Activated CD8-positive, alpha-beta memory T cell treated with anti-CD3 and anti-CD28 coated beads, Interleukin-2, amount 50 U/mL, for 48 hours (primary cell): Measurements from ENCODE around the gene DOCK7.
"Not testable (repeated sequence)": the region's sequence is repeated elsewhere in the genome, so short reads cannot be mapped to it uniquely, and the experiment has no call there.

Experiments
- DNase-seq: peaks from one replicate; pipeline ENCODE4 v3.0.0-alpha.2; 2020

Gene DOCK7

DNA sequence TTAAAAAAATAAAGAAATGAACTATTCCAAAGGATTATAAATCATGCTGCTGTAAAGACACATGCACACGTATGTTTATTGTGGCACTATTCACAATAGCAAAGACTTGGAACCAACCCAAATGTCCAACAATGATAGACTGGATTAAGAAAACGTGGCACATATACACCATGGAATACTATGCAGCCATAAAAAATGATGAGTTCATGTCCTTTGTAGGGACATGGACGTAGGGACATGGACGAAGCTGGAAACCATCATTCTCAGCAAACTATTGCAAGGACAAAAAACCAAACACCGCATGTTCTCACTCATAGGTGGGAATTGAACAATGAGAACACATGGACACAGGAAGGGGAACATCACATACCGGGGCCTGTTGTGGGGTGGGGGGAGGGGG is 160.8 kb downstream of the DOCK7 start:
- DNase-seq = not testable (repeated sequence)

DNA sequence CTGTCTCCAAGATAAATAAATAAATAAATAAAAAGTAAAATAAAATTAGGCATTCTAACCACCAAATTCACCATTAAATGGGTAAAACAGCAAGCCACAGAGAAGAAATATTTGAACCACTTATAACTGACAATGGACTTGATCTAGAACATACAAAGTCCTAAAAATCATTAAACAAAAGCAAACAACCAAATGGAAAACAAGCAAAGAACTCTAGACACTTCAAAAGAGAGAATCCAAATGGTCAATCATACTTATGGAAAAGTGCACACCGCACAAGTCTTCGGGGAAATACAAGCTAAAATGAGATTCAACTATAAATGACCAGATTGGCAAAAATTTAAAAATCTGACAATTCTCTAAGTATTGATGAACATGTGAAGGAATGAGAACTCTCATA is 164.3 kb downstream of the DOCK7 start:
- DNase-seq = no peak

DNA sequence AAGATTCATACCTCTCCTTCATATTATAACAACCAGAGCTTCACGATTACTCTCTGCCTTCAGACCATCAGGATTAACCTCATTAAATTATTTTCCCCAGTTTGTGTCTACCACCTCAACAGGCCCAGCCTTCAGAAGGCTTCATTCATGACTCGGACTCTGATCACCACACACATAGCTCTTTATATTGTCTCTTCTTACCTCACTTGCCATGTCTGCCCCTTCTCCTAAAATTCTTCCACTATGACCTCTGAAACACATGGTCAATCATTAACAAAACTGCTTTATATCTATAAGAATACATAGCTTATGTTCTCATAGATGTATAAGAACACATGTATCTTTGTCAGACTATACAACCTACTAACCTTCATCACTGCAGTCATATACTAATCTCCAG is 171.6 kb downstream of the DOCK7 start:
- DNase-seq = no peak

DNA sequence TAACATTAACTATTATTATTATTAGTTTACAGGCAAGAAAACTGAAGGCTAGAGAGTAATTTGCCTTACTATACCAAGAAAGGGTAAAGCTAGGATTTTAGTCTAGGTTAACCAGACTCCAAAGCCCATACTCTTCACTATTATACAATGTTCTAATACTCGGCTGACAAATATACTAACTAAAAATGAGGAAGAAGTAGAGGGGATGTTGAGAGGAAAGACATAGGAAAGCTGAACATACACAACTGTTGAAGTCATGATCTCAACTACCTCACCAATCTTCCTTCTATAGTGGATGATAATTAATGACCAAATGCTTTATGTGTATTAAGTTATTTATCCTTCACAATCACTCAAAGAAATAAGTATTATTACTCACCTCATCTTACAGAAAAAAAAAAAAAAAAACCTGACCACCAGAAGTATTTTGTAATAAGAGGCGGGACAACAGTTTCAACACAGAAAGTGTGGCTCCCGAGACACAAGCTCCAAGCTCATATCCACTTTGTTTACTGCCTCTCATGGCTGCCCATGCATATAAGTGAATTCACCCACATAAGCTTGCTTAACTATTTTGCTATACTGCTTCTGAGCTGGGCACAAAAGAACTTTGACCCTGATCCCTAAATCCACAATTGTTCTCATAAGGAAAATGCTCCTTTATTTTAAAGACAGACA is 173.3 kb downstream of the DOCK7 start:
- no peak for DNase-seq

DNA sequence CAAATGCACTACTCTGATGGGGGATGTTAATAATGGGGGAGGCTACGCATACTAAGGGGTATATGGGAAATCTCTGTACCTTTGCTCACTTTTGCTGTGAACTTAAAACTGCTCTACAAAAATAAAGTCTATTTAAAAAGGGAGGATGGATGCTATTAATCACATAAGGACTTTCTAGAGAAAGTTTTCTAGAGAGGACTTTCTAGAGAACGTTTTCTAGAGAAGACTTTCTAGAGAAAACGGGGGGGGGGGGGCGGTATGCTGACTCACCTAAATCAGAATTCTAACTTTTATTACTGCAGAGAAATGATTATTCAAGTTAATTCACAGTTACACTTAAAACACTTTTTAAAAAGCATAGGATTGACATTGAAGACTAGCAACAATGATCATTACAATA is 175.2 kb downstream of the DOCK7 start:
- no peak for DNase-seq

DNA sequence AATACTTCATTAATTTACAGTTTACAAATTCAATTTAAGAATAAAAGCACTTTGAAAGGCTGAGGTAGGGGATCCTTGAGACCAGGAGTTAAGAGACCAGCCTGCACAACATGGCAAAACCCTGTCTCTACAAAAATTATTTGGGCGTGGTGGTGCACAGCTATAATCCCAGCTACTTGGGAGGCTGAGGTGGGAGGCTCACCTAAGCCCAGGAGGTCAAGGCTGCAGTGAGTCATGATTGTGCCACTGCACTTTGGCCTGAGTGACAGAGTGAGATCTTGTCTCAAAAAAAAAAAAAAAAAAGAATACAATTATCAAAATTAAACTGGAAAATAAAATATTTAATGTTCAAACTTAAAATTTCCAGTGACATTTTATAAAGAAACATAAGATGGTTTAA is 179.2 kb downstream of the DOCK7 start:
- DNase-seq = no peak

DNA sequence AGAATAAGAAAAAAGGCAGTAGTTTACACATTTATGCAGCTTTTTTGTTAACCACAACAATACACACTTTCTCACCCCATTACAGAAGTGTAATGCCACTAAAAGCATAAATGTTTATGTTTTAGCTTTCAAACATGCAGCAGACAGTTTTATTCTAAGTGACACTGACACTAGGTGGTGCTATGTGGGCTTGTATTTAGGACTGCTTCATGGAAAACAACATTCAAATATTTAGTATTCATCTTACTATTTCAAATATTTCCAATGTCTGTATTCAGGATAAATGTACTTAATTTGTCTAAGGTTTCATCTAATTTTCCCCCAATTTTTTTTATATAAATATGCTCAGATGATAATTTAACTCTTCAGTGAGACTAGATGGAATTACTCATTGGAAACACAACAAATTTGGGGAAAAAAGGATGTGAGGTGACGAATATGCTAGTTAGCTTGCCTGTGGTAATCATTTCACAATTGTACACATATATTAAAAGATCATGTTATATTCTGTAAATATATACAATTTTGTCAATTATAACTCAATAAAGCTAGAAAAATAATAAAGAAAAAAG is 179.9 kb downstream of the DOCK7 start:
- no peak for DNase-seq

DNA sequence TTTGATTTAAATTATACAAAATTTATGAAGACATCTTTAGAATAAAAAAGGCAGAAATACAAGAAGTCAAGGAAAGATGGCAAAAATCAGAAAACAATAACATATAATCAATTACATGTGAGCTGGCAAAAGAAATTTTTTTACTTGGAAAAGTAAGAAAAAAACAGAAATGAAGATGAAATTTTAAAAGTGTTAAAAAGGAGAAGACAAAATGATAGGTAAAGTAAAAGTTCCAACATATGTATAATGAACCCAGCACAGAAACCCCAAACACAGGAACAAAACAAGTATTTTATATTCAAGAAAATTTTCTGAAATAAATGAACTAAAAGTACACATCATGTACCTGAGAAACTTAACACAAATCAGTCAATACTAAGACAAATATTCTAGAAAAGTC is 188.0 kb downstream of the DOCK7 start:
- no peak for DNase-seq

DNA sequence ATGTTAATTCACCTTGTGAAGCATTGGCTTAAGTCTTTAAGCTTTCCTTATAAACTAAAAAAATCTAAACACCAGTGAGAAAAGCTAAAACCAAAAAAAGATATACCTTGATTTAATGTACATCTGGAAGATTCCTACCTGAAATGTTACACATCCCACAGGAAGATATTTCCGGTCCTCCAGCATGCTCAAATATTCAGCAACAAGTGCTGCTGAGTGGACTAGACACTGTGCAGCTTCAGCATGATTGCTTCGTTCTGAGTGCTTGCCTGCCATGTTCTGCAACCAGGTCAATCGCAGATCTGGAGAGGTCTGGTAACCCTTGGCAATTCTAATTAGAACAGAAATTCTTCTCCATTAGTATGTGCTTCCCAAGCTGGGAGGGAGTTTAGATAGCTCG is 194.0 kb downstream of the DOCK7 start:
- DNase-seq = no peak

DNA sequence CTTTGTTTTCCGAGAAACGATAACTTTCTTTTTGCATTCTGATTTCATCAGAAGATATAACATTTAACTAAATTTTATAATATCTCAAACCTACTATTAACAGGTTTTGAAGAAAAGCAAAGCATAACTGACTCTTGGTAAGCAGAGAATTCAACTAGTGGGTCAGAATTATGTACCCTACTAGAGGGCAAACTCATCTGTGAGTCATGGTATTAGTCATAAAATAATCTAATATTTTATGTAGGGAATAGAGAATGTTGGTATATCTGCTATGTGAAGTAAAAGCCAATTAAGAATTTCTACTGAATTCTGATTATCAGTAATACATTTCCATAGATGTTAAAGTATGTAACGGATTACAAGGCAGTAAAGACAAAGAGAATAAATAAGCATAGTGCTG is 194.5 kb downstream of the DOCK7 start:
- no peak for DNase-seq

DNA sequence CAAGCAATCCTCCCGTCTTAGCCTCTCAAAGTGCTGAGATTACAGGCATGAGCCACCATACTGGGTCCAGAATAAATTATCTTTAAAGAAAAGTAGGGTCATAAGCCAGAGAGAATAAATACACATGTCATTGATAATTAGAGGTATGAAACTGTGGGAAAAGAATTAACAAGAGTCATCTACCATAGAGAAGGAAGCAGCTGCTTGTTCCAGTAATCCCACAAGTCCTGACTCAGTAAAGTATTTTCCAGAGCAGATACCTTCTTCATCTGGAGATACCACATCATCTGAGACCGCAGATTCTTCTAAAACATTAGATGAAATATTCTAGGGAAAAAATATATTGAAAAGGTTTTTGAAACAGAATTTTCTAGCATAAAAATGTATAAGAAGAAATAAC is 195.7 kb downstream of the DOCK7 start:
- no peak for DNase-seq

DNA sequence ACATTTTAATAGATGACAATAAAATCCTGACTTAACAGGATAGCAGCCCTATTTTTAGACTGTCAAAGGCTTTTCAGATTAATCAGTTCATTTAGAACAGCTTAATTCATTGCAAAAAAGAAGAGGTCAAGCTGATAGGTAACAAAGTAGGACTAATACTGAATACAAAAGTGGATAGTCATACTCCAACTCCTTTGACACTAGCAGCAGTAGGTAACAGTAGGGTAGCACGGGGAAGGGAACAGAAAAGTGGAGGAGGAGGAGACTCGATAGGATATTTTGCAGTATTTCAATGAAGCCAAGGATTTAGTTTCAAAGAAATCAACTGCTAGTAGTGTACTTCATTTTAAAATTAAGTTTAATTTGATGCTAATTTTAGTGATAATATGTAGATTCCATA is 200.2 kb downstream of the DOCK7 start:
- no peak for DNase-seq

DNA sequence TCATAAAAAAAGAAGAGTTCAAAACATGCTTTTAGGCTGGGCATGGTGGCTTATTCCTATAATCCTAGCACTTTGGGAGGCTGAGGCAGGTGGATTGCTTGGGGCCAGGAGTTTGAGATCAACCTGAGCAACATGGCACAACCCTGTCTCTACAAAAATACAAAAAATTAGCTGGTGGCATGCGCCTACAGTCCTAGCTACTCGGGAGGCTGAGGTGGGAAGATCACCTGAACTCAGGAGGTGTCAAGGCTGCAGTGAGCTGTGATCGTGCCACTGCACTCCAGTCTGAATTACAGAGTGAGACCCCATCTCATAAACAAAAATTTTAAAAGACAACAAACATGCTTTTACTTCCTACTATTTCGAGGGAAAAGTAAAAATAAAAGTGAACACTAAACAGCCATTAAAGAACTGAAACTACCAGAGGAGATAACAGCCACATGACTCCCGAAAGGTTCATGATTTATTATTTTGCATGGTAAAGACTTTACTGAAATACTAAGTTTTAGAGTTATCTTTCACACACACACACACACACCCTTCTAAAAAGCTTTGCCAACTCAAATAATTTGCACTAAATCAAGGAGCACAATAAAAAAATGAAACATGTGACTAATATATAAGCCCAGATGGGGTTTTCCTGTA is 203.2 kb downstream of the DOCK7 start:
- no peak for DNase-seq

DNA sequence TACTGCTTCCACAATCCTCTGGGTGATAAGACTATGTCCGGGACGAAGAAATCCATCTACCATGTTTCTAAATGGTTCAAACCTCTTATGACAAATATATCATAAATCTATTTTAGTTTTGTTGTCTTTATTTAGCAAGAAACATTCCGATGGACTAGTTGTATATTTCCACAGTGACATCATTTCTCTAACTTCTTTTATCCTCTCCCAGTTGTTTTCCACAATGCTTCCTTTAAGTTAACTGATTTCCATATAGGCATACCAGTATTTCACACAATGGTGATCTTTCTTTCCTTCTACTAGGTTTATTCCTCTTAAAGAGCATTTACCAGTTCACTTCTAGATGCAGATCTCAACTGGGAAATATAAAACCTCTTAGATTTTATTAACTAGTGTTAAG is 206.5 kb downstream of the DOCK7 start:
- no peak for DNase-seq

DNA sequence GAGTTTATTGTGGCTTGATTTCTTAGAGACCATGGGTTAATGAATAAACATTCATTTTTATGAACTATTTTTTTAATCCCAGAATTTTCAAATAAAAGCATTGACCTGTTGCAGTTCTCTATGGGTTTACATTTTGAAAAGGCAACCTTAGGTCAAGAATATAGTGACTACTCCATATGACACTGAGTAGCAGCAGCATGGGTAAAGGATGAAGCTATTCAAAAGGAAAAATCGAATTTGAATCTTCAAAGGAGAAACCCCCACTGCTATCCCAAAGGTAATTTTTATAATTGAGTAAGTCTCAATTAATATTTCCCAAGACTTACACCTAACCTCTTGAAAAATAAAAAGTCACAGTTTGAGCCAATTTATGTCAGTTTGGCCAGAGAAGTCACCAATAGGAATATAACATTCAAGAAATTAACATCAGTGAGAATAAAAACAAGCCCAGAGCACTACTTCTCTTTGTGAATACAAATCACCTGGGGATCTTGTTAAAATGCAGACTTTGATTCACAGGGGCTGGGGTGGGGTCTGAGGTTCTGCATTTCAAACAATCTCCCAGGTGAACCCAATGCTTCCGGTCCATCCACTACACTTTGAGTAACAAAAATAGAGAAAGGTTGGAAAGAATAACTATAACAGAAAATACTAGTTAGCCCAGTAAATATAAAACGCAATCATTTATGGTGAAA is 211.5 kb downstream of the DOCK7 start:
- no peak for DNase-seq

DNA sequence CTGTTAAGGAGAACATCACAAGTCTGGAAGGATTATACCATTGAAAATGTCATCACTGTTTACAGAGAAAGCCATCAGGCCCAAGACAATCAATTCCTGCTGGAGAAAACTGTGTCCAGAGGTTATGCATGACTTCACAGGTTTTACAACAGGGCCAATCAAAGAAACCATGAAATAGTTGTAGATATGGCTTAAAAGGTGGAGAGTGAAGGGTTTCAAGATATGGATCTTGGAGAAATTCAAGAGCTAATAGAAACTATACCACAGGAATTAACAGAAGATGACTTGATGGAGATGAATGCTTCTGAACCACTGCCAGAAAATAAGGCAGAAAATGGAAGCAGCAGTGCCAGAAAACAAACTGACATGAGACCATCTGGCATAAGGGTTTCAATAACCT is 221.1 kb downstream of the DOCK7 start:
- DNase-seq = no peak

DNA sequence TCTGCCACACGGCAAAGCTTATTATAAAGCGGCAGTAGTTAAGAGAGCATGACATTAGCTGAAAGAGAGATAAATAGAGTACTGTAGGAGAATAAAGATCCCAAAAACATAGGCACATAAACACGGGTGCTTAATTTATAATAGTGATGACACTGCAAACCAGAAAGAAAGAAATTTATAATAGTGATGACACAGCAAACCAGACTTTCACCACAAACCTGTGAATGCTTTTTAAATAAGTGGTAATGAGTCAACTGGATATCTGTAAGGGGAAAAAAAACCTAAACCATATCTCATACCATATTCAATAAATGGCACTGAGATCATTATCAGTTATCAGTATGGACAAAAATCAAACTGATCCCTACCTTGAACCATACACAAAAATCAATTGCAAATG is 225.8 kb downstream of the DOCK7 start:
- DNase-seq = no peak

DNA sequence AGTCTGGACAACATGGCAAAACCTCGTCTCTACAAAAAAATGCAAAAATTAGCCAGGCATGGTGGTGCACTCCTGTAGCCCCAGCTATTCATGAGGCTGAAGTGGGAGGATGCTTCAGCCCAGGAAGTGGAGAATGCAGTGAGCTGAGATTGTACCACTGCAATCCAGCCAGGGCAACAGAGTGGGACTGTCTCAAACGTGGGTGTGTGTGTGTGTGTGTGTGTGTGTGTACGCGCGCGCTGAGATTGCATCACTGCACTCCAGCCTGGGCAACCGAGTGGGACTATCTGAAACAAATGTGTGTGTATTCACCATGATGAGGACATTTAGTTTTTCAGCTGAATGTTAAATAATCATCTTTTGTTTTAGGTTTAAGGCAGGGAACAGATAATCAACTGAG is 230.2 kb downstream of the DOCK7 start:
- DNase-seq = no peak

DNA sequence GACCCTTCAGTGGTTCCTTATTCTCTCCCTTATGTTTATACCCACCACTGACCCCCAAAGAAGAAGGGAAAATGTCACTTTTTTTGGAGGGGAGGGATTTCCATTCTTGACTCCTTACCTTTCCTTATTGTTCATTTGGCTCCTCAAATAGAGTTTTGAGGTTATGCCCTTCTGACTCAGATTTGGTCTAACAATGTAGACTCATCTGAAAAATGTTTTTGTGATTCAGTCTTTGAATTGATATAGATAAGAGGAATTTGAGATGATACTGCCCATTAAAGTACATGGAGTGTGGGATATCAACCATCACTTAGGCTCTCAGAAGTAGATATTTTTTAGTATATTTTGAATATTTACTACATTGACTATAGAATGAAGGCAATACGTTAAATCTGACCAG is 235.2 kb downstream of the DOCK7 start:
- no peak for DNase-seq

DNA sequence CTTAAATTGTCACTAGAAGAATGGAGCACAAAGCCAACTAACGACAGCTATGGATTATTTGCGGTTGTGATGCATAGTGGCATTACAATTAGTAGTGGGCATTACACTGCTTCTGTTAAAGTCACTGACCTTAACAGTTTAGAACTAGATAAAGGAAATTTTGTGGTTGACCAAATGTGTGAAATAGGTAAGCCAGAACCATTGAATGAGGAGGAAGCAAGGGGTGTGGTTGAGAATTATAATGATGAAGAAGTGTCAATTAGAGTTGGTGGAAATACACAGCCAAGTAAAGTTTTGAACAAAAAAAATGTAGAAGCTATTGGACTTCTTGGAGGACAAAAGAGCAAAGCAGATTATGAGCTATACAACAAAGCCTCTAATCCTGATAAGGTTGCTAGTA is 237.9 kb downstream of the DOCK7 start:
- no peak for DNase-seq

DNA sequence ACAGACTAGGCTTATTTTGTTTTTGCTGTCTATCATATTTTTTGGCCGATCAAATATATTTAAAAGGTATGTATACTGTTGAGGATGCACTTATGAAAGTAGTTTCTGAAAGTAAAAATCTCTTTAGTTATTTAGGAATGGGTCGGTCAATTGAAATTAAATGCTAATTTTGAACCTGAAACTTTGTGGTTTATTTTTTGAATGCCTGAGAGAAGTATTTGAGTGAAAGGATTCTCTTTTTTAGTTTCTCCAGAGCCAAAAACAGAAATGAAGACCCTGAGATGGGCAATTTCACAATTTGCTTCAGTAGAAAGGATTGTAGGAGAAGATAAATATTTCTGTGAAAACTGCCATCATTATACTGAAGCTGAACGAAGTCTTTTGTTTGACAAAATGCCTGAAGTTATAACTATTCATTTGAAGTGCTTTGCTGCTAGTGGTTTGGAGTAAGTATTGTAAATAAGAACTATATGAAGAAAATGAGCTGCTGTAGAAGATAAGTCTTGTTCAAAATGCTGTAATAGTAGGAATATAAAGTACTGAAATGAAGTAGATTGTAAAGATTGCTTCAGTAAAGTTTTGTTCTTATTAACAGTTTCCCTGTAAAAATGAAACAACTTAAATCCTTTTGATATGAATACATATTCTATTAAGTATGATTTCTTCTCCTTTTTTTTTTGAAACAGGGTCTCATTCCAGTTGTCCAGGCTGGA is 239.8 kb downstream of the DOCK7 start:
- no peak for DNase-seq

DNA sequence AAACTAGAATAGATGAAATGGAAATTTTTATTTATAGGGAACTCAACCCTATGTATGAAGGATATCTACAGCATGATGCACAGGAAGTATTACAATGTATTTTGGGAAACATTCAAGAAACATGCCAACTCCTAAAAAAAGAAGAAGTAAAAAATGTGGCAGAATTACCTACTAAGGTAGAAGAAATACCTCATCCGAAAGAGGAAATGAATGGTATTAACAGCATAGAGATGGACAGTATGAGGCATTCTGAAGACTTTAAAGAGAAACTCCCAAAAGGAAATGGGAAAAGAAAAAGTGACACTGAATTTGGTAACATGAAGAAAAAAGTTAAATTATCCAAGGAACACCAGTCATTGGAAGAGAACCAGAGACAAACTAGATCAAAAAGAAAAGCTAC is 243.5 kb downstream of the DOCK7 start:
- no peak for DNase-seq

DNA sequence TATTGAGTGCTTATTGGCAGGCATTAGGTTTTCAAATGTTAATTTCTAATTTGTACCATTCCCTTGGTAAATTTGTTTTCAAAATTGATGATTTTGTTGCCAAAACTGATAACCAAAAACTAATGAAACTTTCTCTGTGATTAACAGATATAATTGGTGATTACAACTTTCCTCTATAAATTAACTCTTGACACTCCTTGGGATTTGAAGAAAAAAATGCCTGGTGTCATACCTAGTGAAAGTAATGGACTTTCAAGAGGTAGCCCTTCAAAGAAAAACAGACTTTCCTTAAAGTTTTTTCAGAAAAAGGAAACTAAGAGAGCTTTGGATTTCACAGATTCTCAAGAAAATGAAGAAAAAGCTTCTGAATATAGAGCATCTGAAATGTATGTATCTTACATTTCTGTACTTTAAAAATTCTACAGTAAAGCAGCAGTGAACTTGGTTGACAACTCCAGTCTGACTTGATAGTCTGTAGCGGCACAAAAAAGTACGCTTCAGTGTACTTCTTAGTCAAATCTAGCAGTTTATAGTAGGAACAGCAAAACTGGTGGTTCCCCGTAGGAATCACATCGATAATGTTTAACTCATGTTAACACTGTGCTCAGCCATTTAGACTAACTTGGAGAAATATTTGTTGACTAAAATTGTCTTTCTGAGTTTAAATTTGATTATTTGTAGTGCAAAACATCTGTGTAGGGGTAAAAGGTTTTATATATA is 248.4 kb downstream of the DOCK7 start:
- no peak for DNase-seq
